ENCODE data around the gene TRIM44.
"Not testable (repeated sequence)": the region's sequence is repeated elsewhere in the genome, so short reads cannot be mapped to it uniquely, and the experiment has no call there.

Gene TRIM44

GRCh38 chr11:35688023-35688422, 25.4 kb downstream of the TRIM44 start:
- peaks cover 22% of the 10 kb centered on the region; the same call in 1 of the 2 replicates for H3K36me3 ChIP-seq (ENCODE audit: insufficient read depth, low read length)
- no peaks in the 10 kb centered on the region for H3K9me3 ChIP-seq (ENCODE audit: insufficient read depth, low read depth, low read length)
- peaks cover 8% of the 10 kb centered on the region; the same call in 1 of the 2 replicates for H3K4me1 ChIP-seq (ENCODE audit: insufficient read depth, low read length)
- no peak overlapping the region for H3K9ac ChIP-seq (ENCODE audit: low read depth, low read length)
- no peak overlapping the region for H3K4me3 ChIP-seq (ENCODE audit: low read length)
- no peaks in the 10 kb centered on the region for H3K27me3 ChIP-seq (ENCODE audit: insufficient read depth, low read length)
- no peak overlapping the region for H3K27ac ChIP-seq (ENCODE audit: low read depth, low read length)

DNA sequence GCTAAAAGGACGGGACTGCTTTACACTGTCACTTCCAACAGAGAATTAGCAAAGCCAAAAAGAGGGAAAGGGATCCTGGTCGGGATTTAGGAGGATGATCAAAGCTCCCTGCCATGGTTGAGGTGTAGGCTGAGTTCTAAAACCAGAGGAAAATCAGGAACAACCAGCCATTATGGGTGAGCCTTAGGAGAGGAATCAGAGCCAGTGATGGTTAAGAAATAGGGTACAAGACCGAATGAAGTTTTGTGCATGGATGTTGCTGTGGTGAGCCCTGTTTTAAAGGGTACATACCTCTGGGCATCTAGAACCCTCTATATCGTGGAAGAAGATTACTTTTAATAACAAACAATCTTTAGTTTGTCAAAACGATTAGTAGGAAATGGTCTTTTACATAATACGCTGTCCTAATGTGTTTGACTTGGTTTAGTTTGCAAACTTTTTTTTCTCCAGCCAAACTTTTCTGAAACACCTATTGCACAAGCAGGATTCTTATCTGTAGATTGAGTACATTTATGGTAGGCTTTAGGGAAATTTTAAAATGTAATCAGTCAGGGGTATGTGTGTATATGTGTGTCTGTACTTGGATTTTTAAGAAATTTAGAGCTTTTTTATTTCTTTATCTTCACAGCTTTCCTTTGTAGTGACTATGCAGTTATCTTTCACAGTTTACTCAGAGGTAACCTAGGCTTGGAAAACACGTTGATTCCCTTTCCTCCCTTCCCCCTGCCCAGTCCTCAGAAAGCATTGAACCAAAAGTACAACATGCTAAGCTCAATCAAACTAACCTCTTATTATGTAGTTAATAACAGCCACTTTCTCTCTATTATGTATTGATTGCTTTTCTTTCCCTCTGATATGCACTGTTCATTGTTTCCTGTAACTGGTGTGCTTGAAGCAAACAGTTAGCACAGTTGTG, 26.8 kb downstream of the TRIM44 start:
- Histone ChIP-seq H3K9ac (ENCODE audit: low read depth, low read length) (no peak overlapping the region), H3K4me3 (ENCODE audit: low read length) (no peak overlapping the region), H3K4me1 (ENCODE audit: insufficient read depth, low read length) (peaks cover 8% of the 10 kb centered on the region; the same call in 1 of the 2 replicates), H3K36me3 (ENCODE audit: insufficient read depth, low read length) (peaks cover 22% of the 10 kb centered on the region; the same call in 1 of the 2 replicates), H3K9me3 (ENCODE audit: insufficient read depth, low read depth, low read length) (no peaks in the 10 kb centered on the region), H3K27me3 (ENCODE audit: insufficient read depth, low read length) (no peaks in the 10 kb centered on the region), H3K27ac (ENCODE audit: low read depth, low read length) (no peak overlapping the region)
- WGBS: 82% methylated on average over 5 of the region's 7 CpGs

GRCh38 chr11:35702126-35702525, 39.6 kb downstream of the TRIM44 start:
- 97% methylated on average over 15 of the region's 15 CpGs for WGBS
- H3K27ac ChIP-seq (ENCODE audit: low read depth, low read length): no peak overlapping the region
- peaks cover 3% of the 10 kb centered on the region; the same call in 1 of the 2 replicates for H3K36me3 ChIP-seq (ENCODE audit: insufficient read depth, low read length)

GRCh38 chr11:35709376-35709775, 46.8 kb downstream of the TRIM44 start:
- no peak overlapping the region for H3K4me3 ChIP-seq (ENCODE audit: low read length)
- H3K36me3 ChIP-seq (ENCODE audit: insufficient read depth, low read length): no peaks in the 10 kb centered on the region
- H3K9me3 ChIP-seq (ENCODE audit: insufficient read depth, low read depth, low read length): no peaks in the 10 kb centered on the region
- 90% methylated on average over 3 of the region's 3 CpGs for WGBS
- H3K9ac ChIP-seq (ENCODE audit: low read depth, low read length): no peak overlapping the region
- no peaks in the 10 kb centered on the region for H3K27me3 ChIP-seq (ENCODE audit: insufficient read depth, low read length)
- H3K4me1 ChIP-seq (ENCODE audit: insufficient read depth, low read length): no peaks in the 10 kb centered on the region
- no peak overlapping the region for H3K27ac ChIP-seq (ENCODE audit: low read depth, low read length)

More at GRCh38 chr11:35702126-35702525, 39.6 kb downstream of the TRIM44 start:
- no peak overlapping the region for H3K4me3 ChIP-seq (ENCODE audit: low read length)
- no peak overlapping the region for H3K9ac ChIP-seq (ENCODE audit: low read depth, low read length)
- no peaks in the 10 kb centered on the region for H3K4me1 ChIP-seq (ENCODE audit: insufficient read depth, low read length)
- H3K9me3 ChIP-seq (ENCODE audit: insufficient read depth, low read depth, low read length): peaks cover 20% of the 10 kb centered on the region; the same call in 1 of the 2 replicates
- H3K27me3 ChIP-seq (ENCODE audit: insufficient read depth, low read length): no peaks in the 10 kb centered on the region

DNA sequence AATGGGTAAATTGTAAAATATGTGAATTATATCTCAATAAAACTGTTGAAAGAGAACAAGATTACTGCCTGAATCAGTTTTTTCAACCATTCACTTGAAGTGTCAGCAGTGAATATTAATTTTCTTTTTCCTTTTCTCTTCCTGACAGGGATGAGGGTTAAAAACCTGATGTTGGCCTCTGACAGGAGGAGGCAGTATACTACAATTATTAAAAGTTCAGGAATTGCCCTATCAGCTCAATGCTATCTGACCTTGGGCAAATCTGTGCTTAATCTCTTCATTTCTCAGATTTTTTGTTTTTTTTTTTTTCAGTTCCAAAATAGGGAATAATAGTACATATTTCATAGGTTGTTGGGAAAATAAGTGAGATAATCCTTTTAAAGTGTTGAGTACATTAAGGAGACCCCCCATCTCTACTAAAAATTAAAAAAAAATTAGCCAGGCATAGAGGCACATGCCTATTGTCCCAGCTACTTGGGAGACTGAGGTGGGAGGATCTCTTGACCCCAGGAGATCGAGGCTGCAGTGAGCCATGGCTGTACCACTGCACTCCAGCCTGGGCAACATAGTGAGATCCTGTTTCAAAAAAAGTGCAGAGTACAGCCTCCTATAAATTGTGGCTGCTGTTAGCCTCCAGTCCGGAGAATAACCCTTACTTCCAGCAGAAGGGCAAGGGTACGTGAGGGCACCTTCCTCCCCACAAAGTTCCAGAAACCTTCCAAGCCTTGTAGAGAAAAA, 48.8 kb downstream of the TRIM44 start:
- Histone ChIP-seq H3K27me3 (ENCODE audit: insufficient read depth, low read length) (no peaks in the 10 kb centered on the region), H3K27ac (ENCODE audit: low read depth, low read length) (no peak overlapping the region), H3K9me3 (ENCODE audit: insufficient read depth, low read depth, low read length) (no peaks in the 10 kb centered on the region), H3K4me3 (ENCODE audit: low read length) (no peak overlapping the region), H3K36me3 (ENCODE audit: insufficient read depth, low read length) (no peaks in the 10 kb centered on the region), H3K4me1 (ENCODE audit: insufficient read depth, low read length) (no peaks in the 10 kb centered on the region), H3K9ac (ENCODE audit: low read depth, low read length) (no peak overlapping the region)
- WGBS: 95% methylated on average over 3 of the region's 3 CpGs

DNA sequence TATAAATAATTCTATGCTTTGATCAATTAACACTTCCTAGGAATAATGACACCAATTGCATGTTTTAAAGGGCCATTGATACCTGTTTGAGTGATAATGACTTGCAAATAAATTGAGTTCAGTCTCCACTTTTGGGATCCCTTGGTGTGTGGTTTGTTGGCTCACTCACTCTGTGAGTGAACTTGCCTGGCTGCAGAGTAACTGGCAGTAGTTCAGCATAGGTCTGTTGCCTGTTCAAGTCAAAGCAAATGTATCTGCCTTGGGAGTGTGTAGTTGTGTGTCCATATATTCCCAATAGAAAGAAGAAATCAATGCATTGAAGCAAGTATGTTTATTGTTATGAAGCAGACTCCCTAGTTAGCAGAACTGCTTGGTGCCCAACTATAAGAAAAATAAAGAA, 49.3 kb downstream of the TRIM44 start:
- Histone ChIP-seq H3K9me3 (ENCODE audit: insufficient read depth, low read depth, low read length) (no peaks in the 10 kb centered on the region), H3K9ac (ENCODE audit: low read depth, low read length) (no peak overlapping the region), H3K27me3 (ENCODE audit: insufficient read depth, low read length) (no peaks in the 10 kb centered on the region), H3K4me1 (ENCODE audit: insufficient read depth, low read length) (no peaks in the 10 kb centered on the region), H3K27ac (ENCODE audit: low read depth, low read length) (no peak overlapping the region), H3K36me3 (ENCODE audit: insufficient read depth, low read length) (no peaks in the 10 kb centered on the region), H3K4me3 (ENCODE audit: low read length) (no peak overlapping the region)

DNA sequence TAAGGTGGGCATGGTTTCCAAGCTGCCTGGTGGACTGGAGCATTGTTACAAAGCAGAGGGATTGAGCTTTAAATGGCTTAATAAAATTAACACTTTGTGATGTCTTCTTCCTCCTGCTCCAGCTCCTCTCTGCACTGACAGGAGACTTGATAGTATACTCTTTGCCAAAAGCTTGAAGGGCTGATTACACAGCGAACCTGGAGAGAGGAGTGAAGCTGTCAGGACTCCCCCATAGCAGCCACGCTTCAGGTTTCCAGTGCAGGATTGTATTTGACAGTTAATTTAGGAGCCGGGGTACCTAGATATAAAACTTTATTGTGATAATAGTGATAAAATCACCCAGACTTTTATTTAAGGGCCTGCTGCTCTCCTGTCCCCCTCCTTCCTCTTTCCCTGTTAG, 50.0 kb downstream of the TRIM44 start:
- H3K4me1 ChIP-seq (ENCODE audit: insufficient read depth, low read length): no peaks in the 10 kb centered on the region
- no peak overlapping the region for H3K4me3 ChIP-seq (ENCODE audit: low read length)
- H3K9me3 ChIP-seq (ENCODE audit: insufficient read depth, low read depth, low read length): no peaks in the 10 kb centered on the region
- no peaks in the 10 kb centered on the region for H3K27me3 ChIP-seq (ENCODE audit: insufficient read depth, low read length)
- no peak overlapping the region for H3K27ac ChIP-seq (ENCODE audit: low read depth, low read length)
- no peak overlapping the region for H3K9ac ChIP-seq (ENCODE audit: low read depth, low read length)
- WGBS: 91% methylated on average over 2 of the region's 3 CpGs
- no peaks in the 10 kb centered on the region for H3K36me3 ChIP-seq (ENCODE audit: insufficient read depth, low read length)

DNA sequence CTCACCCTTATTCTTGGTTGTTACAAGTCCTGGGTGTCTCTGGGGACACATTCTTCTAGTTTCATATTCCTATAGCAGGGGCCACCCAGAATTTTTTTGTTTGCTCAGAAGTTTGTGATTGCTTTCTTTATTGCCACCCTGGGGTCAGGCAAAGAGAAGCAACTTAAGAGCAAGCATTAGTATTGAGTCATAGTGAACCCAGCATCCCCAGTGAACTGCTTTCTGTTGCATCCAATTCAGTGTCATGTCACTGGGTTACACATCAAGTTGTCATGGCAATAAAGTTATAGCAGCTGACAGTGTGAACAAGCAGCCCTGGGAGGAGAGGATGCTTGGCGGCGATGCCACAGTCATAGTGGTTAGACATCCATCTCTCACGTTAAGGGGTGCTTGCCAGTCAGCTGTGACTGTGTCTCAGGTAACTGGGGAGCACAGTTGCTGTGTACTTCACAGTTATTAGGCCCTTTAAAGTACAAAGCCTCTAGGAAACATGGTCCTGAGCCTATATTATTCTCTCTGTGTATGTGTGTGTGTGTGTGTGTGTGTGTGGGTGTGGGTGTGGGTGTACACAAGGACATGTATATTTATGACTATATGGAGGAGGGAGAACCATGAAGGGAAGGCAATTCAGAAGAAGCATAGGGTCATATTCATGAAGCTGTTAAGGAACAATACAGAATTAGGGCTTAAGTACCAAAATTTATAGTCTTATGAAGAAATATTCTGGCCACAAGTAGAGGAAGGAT, 52.5 kb downstream of the TRIM44 start:
- WGBS: 88% methylated on average over 3 of the region's 3 CpGs
- Histone ChIP-seq H3K36me3 (ENCODE audit: insufficient read depth, low read length) (no peaks in the 10 kb centered on the region), H3K27me3 (ENCODE audit: insufficient read depth, low read length) (no peaks in the 10 kb centered on the region), H3K9me3 (ENCODE audit: insufficient read depth, low read depth, low read length) (no peaks in the 10 kb centered on the region), H3K4me1 (ENCODE audit: insufficient read depth, low read length) (no peaks in the 10 kb centered on the region), H3K27ac (ENCODE audit: low read depth, low read length) (no peak overlapping the region), H3K4me3 (ENCODE audit: low read length) (no peak overlapping the region), H3K9ac (ENCODE audit: low read depth, low read length) (no peak overlapping the region)

DNA sequence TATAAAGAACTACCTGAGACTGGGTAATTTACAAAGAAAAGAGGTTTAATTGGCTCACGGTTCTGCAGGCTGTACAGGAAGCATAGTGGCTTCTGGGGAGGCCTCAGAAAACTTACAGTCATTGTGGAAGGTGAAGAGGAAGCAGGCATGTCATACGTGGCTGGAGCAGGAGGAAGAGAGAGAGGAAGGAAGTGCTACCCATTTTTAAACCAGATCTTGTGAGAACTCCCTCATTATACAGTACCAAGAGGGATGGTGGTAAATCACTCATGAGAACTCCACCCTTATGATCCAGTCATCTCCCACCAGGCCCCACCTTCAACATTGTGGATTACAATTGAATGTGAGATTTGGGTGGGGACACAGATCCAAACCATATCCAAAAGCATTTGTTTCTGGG, 53.1 kb downstream of the TRIM44 start:
- not testable (repeated sequence) for H3K4me1 ChIP-seq (ENCODE audit: insufficient read depth, low read length); H3K9ac ChIP-seq (ENCODE audit: low read depth, low read length); H3K4me3 ChIP-seq (ENCODE audit: low read length); H3K27me3 ChIP-seq (ENCODE audit: insufficient read depth, low read length); H3K9me3 ChIP-seq (ENCODE audit: insufficient read depth, low read depth, low read length); H3K27ac ChIP-seq (ENCODE audit: low read depth, low read length); H3K36me3 ChIP-seq (ENCODE audit: insufficient read depth, low read length)
- WGBS: 91% methylated on average over 2 of the region's 2 CpGs

- Histone ChIP-seq H3K36me3 (ENCODE audit: insufficient read depth, low read length) (no peaks in the 10 kb centered on the region), H3K27ac (ENCODE audit: low read depth, low read length) (no peak overlapping the region), H3K4me3 (ENCODE audit: low read length) (no peak overlapping the region), H3K27me3 (ENCODE audit: insufficient read depth, low read length) (no peaks in the 10 kb centered on the region), H3K9ac (ENCODE audit: low read depth, low read length) (no peak overlapping the region), H3K4me1 (ENCODE audit: insufficient read depth, low read length) (peaks cover 8% of the 10 kb centered on the region), H3K9me3 (ENCODE audit: insufficient read depth, low read depth, low read length) (no peaks in the 10 kb centered on the region)
- WGBS: 82% methylated on average over 2 of the region's 2 CpGs
Measured at GRCh38 chr11:35717043-35717442, 54.5 kb downstream of the TRIM44 start.

- H3K27me3 ChIP-seq (ENCODE audit: insufficient read depth, low read length): no peaks in the 10 kb centered on the region
- no peaks in the 10 kb centered on the region for H3K9me3 ChIP-seq (ENCODE audit: insufficient read depth, low read depth, low read length)
- peaks cover 9% of the 10 kb centered on the region for H3K4me1 ChIP-seq (ENCODE audit: insufficient read depth, low read length)
- no peaks in the 10 kb centered on the region for H3K36me3 ChIP-seq (ENCODE audit: insufficient read depth, low read length)
- H3K9ac ChIP-seq (ENCODE audit: low read depth, low read length): no peak overlapping the region
- H3K27ac ChIP-seq (ENCODE audit: low read depth, low read length): no peak overlapping the region
- H3K4me3 ChIP-seq (ENCODE audit: low read length): no peak overlapping the region
- 94% methylated on average over 2 of the region's 2 CpGs for WGBS
Measured at GRCh38 chr11:35717520-35717919, 54.9 kb downstream of the TRIM44 start.

Data from HUES64 (cell line).